Mesendoderm (in vitro differentiated cells): ENCODE data around the gene PRMT2.

Experiments used
- DNase-seq: peaks from one replicate; pipeline ENCODE4 v3.0.0; 2013
- H2AK5ac ChIP-seq: 2 replicates; pipeline ENCODE4 v1.6.1; 2013; ENCODE audit warnings: low read length, inconsistent platforms
- H2BK120ac ChIP-seq: 2 replicates; pipeline ENCODE4 v1.6.1; 2013; ENCODE audit warnings: low read depth, mild to moderate bottlenecking, low read length, moderate library complexity, mixed read lengths
- H2BK15ac ChIP-seq: replicated peaks from 2 replicates; pipeline ENCODE4 v1.6.1; 2013; ENCODE audit warnings: low read depth, mild to moderate bottlenecking, moderate library complexity
- H2BK5ac ChIP-seq: 2 replicates; pipeline ENCODE4 v1.6.1; 2013; ENCODE audit warnings: low read length, inconsistent platforms
- H3K18ac ChIP-seq: 2 replicates; pipeline ENCODE4 v1.6.1; 2013; ENCODE audit warnings: mild to moderate bottlenecking, low read length, mixed read lengths
- H3K23ac ChIP-seq: one replicate; pipeline ENCODE4 v1.6.1; 2013; ENCODE audit warnings: low read length
- H3K27ac ChIP-seq: 2 replicates; pipeline ENCODE4 v1.5.1; 2013; ENCODE audit warnings: low read depth, mild to moderate bottlenecking, inconsistent platforms, low read length, moderate library complexity
- H3K27me3 ChIP-seq: 2 replicates; pipeline ENCODE4 v1.6.1; 2013; ENCODE audit warnings: low read length, control low read depth, mild to moderate bottlenecking, inconsistent platforms; ENCODE audit not compliant: insufficient read depth, poor library complexity
- H3K36me3 ChIP-seq: 2 replicates; pipeline ENCODE4 v1.6.1; 2013; ENCODE audit warnings: low read length, inconsistent platforms; ENCODE audit not compliant: control insufficient read depth, insufficient read depth
- H3K4ac ChIP-seq: one replicate; pipeline ENCODE4 v1.6.1; 2013; ENCODE audit warnings: low read depth, mild to moderate bottlenecking, low read length, moderate library complexity
- H3K4me1 ChIP-seq: 2 replicates; pipeline ENCODE4 v1.6.1; 2013; ENCODE audit warnings: low read depth, low read length, inconsistent platforms; ENCODE audit not compliant: control insufficient read depth
- H3K4me2 ChIP-seq: 2 replicates; pipeline ENCODE4 v1.6.1; 2013; ENCODE audit warnings: low read length
- H3K4me3 ChIP-seq: 2 replicates; pipeline ENCODE4 v1.5.1; 2013; ENCODE audit warnings: mild to moderate bottlenecking, low read length
- H3K56ac ChIP-seq: one replicate; pipeline ENCODE4 v1.6.1; 2013; ENCODE audit warnings: low read length
- H3K79me1 ChIP-seq: 2 replicates; pipeline ENCODE4 v1.6.1; 2013; ENCODE audit warnings: low read length, inconsistent platforms
- H3K79me2 ChIP-seq: 2 replicates; pipeline ENCODE4 v1.6.1; 2013; ENCODE audit warnings: mild to moderate bottlenecking, low read length; ENCODE audit not compliant: control insufficient read depth, insufficient read depth
- H3K9ac ChIP-seq: 2 replicates; pipeline ENCODE4 v1.6.1; 2013; ENCODE audit warnings: low read length, inconsistent platforms
- H4K5ac ChIP-seq: one replicate; pipeline ENCODE4 v1.6.1; 2013; ENCODE audit warnings: low read length
- H4K8ac ChIP-seq: one replicate; pipeline ENCODE4 v1.6.1; 2013; ENCODE audit warnings: low read depth, mild to moderate bottlenecking, control low read depth, low read length, moderate library complexity
- WGBS: extraction: QIAGEN DNeasy Blood & Tissue Kit; methylation state at CpG from one replicate; pipeline ENCODE4 v1.1.7; 2013; ENCODE audit warnings: low lambda C conversion rate, missing lambda C conversion rate; ENCODE audit not compliant: insufficient coverage; ENCODE audit errors: extremely low coverage; 5-methylcytosine and 5-hydroxymethylcytosine counted together

The PRMT2 gene

GRCh38 chr21:46662765-46663500 is 27.5 kb downstream of the PRMT2 start:
- H3K79me2 ChIP-seq = no peaks in the 10 kb centered on the region
- no peak overlapping the region for H3K9ac ChIP-seq
- no peak overlapping the region for H4K8ac ChIP-seq
- no peaks in the 10 kb centered on the region for H3K4me1 ChIP-seq
- H3K27ac ChIP-seq = no peak overlapping the region
- no peak overlapping the region for H3K18ac ChIP-seq
- no peak overlapping the region for H2BK15ac ChIP-seq
- H3K4ac ChIP-seq = no peak overlapping the region
- no peak overlapping the region for H3K23ac ChIP-seq
- no peak overlapping the region for H3K56ac ChIP-seq
- no peak overlapping the region for H2AK5ac ChIP-seq
- H2BK120ac ChIP-seq = no peak overlapping the region
- H2BK5ac ChIP-seq = no peak overlapping the region
- H3K79me1 ChIP-seq = no peaks in the 10 kb centered on the region
- WGBS = no CpG with 5 or more reads among the region's 21 CpGs
- H3K4me2 ChIP-seq = no peak overlapping the region
- no peak overlapping the region for H4K5ac ChIP-seq
- H3K4me3 ChIP-seq = no peak overlapping the region
- H3K36me3 ChIP-seq = peaks cover 2% of the 10 kb centered on the region
- H3K27me3 ChIP-seq = no peaks in the 10 kb centered on the region
- no peak for DNase-seq

- H3K56ac ChIP-seq = no peak overlapping the region
- no peak overlapping the region for H3K18ac ChIP-seq
- H3K4me2 ChIP-seq = no peak overlapping the region
- H3K9ac ChIP-seq = no peak overlapping the region
- no CpG with 5 or more reads among the region's 8 CpGs for WGBS
- no peak overlapping the region for H4K8ac ChIP-seq
- H3K4ac ChIP-seq = no peak overlapping the region
- no peaks in the 10 kb centered on the region for H3K79me1 ChIP-seq
- H3K36me3 ChIP-seq = no peaks in the 10 kb centered on the region
- no peaks in the 10 kb centered on the region for H3K4me1 ChIP-seq
- H3K23ac ChIP-seq = no peak overlapping the region
- no peak overlapping the region for H2BK5ac ChIP-seq
- H2BK15ac ChIP-seq = no peak overlapping the region
- DNase-seq = no peak
- H3K27ac ChIP-seq = no peak overlapping the region
- no peak overlapping the region for H4K5ac ChIP-seq
- no peak overlapping the region for H2AK5ac ChIP-seq
- H2BK120ac ChIP-seq = no peak overlapping the region
- H3K4me3 ChIP-seq = no peak overlapping the region
- no peaks in the 10 kb centered on the region for H3K79me2 ChIP-seq
- H3K27me3 ChIP-seq = no peaks in the 10 kb centered on the region
Observed at GRCh38 chr21:46663754-46664153, 28.3 kb downstream of the PRMT2 start.

DNA sequence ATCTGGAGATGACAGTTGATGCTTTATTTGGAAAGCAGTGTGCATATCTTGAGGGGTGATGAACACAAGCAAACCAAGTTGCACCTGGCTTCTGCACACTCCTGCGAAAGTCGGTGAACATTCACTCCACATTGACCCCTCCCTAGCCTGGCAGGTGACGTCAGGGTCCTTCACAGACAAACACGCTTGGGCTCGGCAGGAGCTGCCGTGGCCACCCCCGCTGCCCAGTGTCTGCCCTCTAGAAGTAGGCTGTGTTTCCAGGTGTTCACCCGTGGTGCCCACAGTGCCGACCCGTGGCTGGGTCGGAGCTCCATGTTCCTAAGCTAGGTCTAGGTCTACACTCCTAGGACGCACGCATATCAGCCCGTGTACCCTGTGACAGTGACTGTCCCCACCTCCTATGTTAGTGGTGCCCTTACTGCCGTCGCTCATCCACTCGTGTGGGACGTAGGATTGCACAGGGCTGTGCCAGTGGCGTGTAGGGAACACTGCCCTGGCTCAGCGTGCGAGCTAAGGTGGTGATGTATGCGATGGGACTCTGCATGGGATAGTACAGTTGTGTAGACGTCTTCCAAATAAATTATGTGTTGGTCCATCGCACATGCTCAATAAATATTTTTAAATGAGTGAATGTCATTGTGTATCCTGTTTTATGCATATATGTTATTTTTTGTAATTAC is 29.0 kb downstream of the PRMT2 start:
- no peak overlapping the region for H4K5ac ChIP-seq
- no peak overlapping the region for H3K27ac ChIP-seq
- no peak overlapping the region for H3K18ac ChIP-seq
- H3K4ac ChIP-seq = no peak overlapping the region
- no peak overlapping the region for H2BK5ac ChIP-seq
- no peak overlapping the region for H2BK120ac ChIP-seq
- H2BK15ac ChIP-seq = no peak overlapping the region
- no peak overlapping the region for H3K23ac ChIP-seq
- no peak overlapping the region for H3K4me3 ChIP-seq
- H4K8ac ChIP-seq = no peak overlapping the region
- WGBS = no CpG with 5 or more reads among the region's 24 CpGs
- no peak for DNase-seq
- no peaks in the 10 kb centered on the region for H3K27me3 ChIP-seq
- no peaks in the 10 kb centered on the region for H3K79me1 ChIP-seq
- no peaks in the 10 kb centered on the region for H3K79me2 ChIP-seq
- H3K4me2 ChIP-seq = no peak overlapping the region
- H3K4me1 ChIP-seq = no peaks in the 10 kb centered on the region
- H3K9ac ChIP-seq = no peak overlapping the region
- no peaks in the 10 kb centered on the region for H3K36me3 ChIP-seq
- no peak overlapping the region for H2AK5ac ChIP-seq
- H3K56ac ChIP-seq = no peak overlapping the region

GRCh38 chr21:46665566-46665965 is 30.1 kb downstream of the PRMT2 start:
- Histone ChIP-seq H3K9ac (no peak overlapping the region), H3K23ac (no peak overlapping the region), H4K8ac (no peak overlapping the region), H2BK120ac (no peak overlapping the region), H2AK5ac (no peak overlapping the region), H3K36me3 (no peaks in the 10 kb centered on the region), H3K4me3 (no peak overlapping the region), H3K79me1 (no peaks in the 10 kb centered on the region), H3K18ac (no peak overlapping the region), H2BK15ac (no peak overlapping the region), H4K5ac (no peak overlapping the region), H3K4me1 (no peaks in the 10 kb centered on the region), H3K4ac (no peak overlapping the region), H2BK5ac (no peak overlapping the region), H3K56ac (no peak overlapping the region), H3K79me2 (no peaks in the 10 kb centered on the region), H3K27ac (no peak overlapping the region), H3K27me3 (no peaks in the 10 kb centered on the region), H3K4me2 (no peak overlapping the region)
- DNase-seq = no peak
- WGBS = no CpG with 5 or more reads among the region's 3 CpGs

DNA sequence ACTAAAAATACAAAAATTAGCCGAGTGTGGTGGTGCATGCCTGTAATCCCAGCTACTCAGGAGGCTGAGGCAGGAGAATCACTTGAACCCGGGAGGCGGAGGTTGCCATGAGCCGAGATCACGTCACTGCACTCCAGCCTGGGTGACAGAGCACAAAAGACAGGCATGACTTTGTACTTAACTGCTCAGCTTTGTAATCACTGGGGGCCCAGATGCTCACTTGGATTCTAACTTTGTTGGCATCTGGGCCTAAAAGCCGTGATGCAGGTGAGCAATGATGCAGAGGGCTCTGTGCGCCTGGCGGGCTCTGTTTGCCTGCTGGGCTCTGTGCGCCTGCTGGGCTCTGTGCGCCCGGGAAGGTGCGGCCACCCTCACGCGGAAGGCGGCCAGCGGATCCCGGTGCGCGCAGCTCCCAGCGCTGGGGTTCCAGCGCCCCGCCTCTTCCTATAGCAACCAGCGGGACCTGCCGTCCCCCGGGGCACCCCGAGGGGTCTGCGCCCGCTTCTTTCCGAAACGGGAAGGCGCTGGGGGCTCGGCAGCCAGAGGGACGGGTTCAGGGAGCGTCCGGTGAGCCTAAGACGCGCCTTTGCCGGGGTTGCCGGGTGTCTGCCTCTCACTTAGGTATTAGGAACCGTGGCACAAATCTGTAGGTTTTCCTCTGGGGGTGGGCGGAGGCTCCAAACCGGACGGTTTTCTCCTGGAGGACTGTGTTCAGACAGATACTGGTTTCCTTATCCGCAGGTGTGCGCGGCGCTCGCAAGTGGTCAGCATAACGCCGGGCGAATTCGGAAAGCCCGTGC is 31.7 kb downstream of the PRMT2 start:
- Histone ChIP-seq H3K36me3 (no peaks in the 10 kb centered on the region), H3K4me1 (no peaks in the 10 kb centered on the region), H2BK15ac (no peak overlapping the region), H3K79me2 (no peaks in the 10 kb centered on the region), H4K5ac (no peak overlapping the region), H3K27ac (peak overlapping the region; percentile 26), H3K27me3 (no peaks in the 10 kb centered on the region), H3K4me3 (peak overlapping the region; percentile 44), H2BK5ac (no peak overlapping the region), H3K4ac (no peak overlapping the region), H3K79me1 (no peaks in the 10 kb centered on the region), H3K4me2 (peak overlapping the region; percentile 93), H2AK5ac (no peak overlapping the region), H3K56ac (peak overlapping the region; percentile 84), H3K23ac (peak overlapping the region; percentile 66), H3K9ac (peak overlapping the region; percentile 75), H4K8ac (no peak overlapping the region), H3K18ac (no peak overlapping the region), H2BK120ac (no peak overlapping the region)
- DNase-seq = peak; percentile 49
- no CpG with 5 or more reads among the region's 53 CpGs for WGBS
